HL-60 (cell line): ENCODE results near the gene RARA.

ENCODE experiments used
- DNase-seq, 2 experiments: peaks; one replicate each; pipeline ENCODE4 v3.0.0-alpha.2; 2010 to 2020; ENCODE audit warnings: low read depth in 1 of 2, low spot score in 1 of 2
- H3K27ac ChIP-seq: fragments of 250-450 bp; sonication (Bioruptor Pico); replicated peaks from 2 replicates; pipeline ENCODE4 v1.5.1; 2020; ENCODE audit warnings: mild to moderate bottlenecking, moderate library complexity
- H3K27me3 ChIP-seq: fragments of 250-450 bp; sonication (Bioruptor Pico); 2 replicates; pipeline ENCODE4 v1.5.1; 2021; ENCODE audit warnings: mild to moderate bottlenecking, moderate library complexity; ENCODE audit not compliant: insufficient read depth, poor library complexity, severe bottlenecking
- H3K4me3 ChIP-seq: replicated peaks from 2 replicates; pipeline ENCODE4 v1.5.1; 2011; ENCODE audit warnings: mild to moderate bottlenecking, control low read depth, low read length; ENCODE audit not compliant: insufficient read depth
- GABPA ChIP-seq: IDR thresholded peaks from 2 replicates; pipeline ENCODE4 v1.6.1; 2012; ENCODE audit warnings: low read depth
- POLR2AphosphoS5 ChIP-seq: IDR thresholded peaks from 2 replicates; pipeline ENCODE4 v1.6.1; 2012; ENCODE audit warnings: low read depth
- SPI1 ChIP-seq: IDR thresholded peaks from 2 replicates; pipeline ENCODE4 v1.6.1; 2012; ENCODE audit warnings: low read depth, mild to moderate bottlenecking, borderline replicate concordance
- TF ChIP-seq, protein P1 (sequence below): IDR thresholded peaks from one replicate; pipeline ENCODE4 v1.5.1; 2011; ENCODE audit warnings: low read length, control low read depth, inconsistent platforms; ENCODE audit not compliant: insufficient read depth
- TF ChIP-seq, protein P2 (sequence below): IDR thresholded peaks from 2 replicates; pipeline ENCODE4 v1.6.1; 2012; ENCODE audit warnings: low read depth; ENCODE audit not compliant: insufficient replicate concordance

Gene RARA

DNA sequence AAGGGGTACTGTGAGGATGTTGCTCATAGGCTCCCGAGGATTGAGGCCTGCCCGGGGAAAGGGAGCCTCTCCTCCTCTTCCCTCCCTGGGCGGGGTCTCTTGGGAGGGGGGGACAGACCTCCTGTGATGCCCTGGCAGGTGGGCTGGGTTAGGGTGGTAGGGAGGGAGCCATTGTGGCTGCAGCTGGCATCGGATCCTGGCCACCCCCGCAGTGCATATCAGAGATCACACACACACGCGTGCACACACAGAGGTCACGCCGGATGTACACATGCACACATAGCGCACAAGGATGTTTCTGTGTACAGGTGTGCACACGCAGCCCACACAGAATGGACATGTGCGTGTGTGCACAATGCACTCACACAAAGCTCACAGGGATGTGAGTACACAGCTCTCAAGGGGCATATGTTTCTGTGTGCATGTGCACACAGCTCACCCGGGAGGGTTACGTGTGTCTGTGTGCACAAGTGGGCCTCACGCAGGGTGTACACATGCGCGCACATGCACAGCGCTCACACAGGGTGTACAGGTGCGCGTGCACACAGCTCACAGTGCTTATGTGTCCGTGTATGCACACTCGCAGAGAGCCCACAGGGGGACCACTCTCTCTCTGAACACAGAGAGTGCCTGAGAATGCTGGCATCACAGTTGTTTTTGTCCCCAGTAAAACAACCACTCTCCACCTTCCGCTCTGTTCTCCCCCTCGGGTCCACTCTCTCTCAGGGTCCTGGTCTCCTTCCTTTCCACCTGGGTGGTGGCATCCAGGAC, 53.1 kb downstream of the RARA start:
- DNase-seq: no peak
- TF ChIP-seq, protein P1, sequence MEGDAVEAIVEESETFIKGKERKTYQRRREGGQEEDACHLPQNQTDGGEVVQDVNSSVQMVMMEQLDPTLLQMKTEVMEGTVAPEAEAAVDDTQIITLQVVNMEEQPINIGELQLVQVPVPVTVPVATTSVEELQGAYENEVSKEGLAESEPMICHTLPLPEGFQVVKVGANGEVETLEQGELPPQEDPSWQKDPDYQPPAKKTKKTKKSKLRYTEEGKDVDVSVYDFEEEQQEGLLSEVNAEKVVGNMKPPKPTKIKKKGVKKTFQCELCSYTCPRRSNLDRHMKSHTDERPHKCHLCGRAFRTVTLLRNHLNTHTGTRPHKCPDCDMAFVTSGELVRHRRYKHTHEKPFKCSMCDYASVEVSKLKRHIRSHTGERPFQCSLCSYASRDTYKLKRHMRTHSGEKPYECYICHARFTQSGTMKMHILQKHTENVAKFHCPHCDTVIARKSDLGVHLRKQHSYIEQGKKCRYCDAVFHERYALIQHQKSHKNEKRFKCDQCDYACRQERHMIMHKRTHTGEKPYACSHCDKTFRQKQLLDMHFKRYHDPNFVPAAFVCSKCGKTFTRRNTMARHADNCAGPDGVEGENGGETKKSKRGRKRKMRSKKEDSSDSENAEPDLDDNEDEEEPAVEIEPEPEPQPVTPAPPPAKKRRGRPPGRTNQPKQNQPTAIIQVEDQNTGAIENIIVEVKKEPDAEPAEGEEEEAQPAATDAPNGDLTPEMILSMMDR: no peak
- TF ChIP-seq SPI1 (no peak), GABPA (no peak), POLR2AphosphoS5 (no peak)
- TF ChIP-seq, protein P2, sequence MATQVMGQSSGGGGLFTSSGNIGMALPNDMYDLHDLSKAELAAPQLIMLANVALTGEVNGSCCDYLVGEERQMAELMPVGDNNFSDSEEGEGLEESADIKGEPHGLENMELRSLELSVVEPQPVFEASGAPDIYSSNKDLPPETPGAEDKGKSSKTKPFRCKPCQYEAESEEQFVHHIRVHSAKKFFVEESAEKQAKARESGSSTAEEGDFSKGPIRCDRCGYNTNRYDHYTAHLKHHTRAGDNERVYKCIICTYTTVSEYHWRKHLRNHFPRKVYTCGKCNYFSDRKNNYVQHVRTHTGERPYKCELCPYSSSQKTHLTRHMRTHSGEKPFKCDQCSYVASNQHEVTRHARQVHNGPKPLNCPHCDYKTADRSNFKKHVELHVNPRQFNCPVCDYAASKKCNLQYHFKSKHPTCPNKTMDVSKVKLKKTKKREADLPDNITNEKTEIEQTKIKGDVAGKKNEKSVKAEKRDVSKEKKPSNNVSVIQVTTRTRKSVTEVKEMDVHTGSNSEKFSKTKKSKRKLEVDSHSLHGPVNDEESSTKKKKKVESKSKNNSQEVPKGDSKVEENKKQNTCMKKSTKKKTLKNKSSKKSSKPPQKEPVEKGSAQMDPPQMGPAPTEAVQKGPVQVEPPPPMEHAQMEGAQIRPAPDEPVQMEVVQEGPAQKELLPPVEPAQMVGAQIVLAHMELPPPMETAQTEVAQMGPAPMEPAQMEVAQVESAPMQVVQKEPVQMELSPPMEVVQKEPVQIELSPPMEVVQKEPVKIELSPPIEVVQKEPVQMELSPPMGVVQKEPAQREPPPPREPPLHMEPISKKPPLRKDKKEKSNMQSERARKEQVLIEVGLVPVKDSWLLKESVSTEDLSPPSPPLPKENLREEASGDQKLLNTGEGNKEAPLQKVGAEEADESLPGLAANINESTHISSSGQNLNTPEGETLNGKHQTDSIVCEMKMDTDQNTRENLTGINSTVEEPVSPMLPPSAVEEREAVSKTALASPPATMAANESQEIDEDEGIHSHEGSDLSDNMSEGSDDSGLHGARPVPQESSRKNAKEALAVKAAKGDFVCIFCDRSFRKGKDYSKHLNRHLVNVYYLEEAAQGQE: no peak
- Histone ChIP-seq H3K27ac (no peak overlapping the region), H3K4me3 (peak overlapping the region; percentile 53), H3K27me3 (no peaks in the 10 kb centered on the region)

DNA sequence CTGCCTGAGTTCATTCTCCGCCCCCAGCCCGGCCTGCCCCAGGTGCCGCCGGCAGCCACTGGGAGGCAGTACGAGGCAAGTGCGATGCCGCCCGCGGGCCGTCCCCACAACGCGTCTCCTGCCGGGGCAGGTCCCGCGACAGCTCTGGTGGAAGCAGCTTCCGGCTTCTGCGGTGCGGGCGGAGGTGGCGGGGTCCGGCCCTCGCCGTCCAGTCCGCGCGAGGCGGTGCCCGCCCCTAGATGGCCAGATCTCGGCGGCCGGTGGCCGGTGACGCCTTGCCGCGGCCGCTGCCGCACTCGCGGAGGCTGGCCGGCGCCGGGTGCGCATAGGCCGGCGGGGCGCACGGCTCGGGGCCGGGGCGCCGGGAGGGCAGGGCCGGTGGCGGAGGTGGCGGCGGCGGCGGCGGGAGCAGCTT, 53.7 kb downstream of the RARA start:
- Histone ChIP-seq H3K27ac (no peak overlapping the region), H3K27me3 (no peaks in the 10 kb centered on the region), H3K4me3 (peak overlapping the region; percentile 53)
- TF ChIP-seq SPI1 (no peak), POLR2AphosphoS5 (no peak)
- TF ChIP-seq, protein P1: peak; percentile 67
- peak; percentile 71 to 87 for DNase-seq

DNA sequence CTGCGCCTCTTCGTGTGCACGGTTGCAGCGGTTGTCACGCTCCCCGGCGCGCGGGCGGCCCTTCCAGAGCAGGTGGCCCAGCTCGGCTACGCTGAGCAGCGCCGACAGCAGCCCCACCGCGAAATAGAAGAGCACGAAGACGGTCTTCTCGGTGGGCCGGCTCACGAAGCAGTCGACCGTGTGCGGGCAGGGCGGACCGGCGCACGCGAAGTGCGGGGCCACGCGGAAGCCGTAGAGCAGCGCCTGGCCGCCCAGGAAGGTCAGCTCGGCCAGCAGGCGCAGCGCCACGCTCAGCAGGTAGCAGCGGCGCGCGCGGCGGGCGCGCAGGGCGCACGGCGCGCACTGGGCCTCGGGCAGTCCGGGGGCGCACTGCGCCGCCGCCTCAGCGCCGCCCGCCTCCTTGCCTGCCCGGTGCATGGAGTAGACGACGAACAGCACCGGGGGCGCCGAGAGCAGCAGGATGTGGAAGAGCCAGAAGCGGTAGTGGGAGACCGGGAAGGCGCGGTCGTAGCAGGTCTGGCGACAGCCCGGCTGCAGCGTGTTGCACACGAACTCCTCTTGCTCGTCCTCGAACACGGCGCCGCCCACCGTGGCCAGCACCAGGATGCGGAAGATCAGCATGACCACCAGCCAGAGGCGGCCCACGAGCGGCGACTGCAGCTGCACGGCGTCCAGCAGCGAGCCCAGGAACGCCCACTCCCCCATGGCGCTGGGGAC, 54.3 kb downstream of the RARA start:
- Histone ChIP-seq H3K27me3 (no peaks in the 10 kb centered on the region), H3K27ac (no peak overlapping the region), H3K4me3 (peak overlapping the region; percentile 53)
- TF ChIP-seq POLR2AphosphoS5 (no peak), GABPA (no peak), SPI1 (no peak)
- TF ChIP-seq, protein P1: no peak
- TF ChIP-seq, protein P2: no peak
- peak; percentile 17 to 56 for DNase-seq
